GM12878 (cell line): ENCODE results near the gene PUS3. TPM values are rescaled to one million over a fixed set of nuclear protein-coding genes. Genes with fewer than 3 reads are reported as not detected.

Experiments
- polyA plus RNA-seq, 11 experiments: library from polyadenylated mRNA; depleted of rRNA in 4 of 11; unstranded in 6 of 11; stranded (reverse) in 5 of 11; fragments of >200 nt; fragmentation: Nextera tagmentation in 4 of 11; fragmentation: Illumina TruSeq in 1 of 11; extraction: Ambion mirVana in 4 of 11; extraction: Trizol in 1 of 11; gene quantifications; 1 replicate in 1 of 11; 2 replicates in 10 of 11; pipeline versions ENCODE4 v1.2.1 to v1.2.3, GENCODE V29; 2011 to 2016; ENCODE audit warnings: inconsistent platforms in 2 of 11, missing spikeins in 2 of 11, low read depth in 1 of 11
- total RNA-seq, 4 experiments: library from RNA; depleted of rRNA in 3 of 4; stranded (reverse); fragments of >200 nt in 3 of 4; fragmentation: Illumina TruSeq in 1 of 4; extraction: Trizol in 1 of 4; gene quantifications; 2 replicates each; pipeline versions ENCODE4 v1.2.1 to v1.2.3, GENCODE V29; 2013 to 2021

Gene PUS3
- total and polyA plus RNA-seq, 10 of the 15 experiments (the other 5 are each of a cell fraction or from before 2014, with no cell fraction given), result 10.9 to 22.4 (median 14.3) TPM

Other genes with a start within 250 kb of the PUS3 start
Only the 7 nearest of the 9 such genes appear.
- gene PATE1, start 156.9 kb downstream of the PUS3 start, total RNA-seq (2014; rRNA removed), result not detected in 2 replicates
- gene PATE1, start 156.9 kb downstream of the PUS3 start, total RNA-seq (2014; rRNA removed; fragmentation: Illumina TruSeq; extraction: Trizol), result not detected in 2 replicates
- gene PATE1, start 156.9 kb downstream of the PUS3 start, total RNA-seq (2021), result not detected in 2 replicates
- gene PATE1, start 156.9 kb downstream of the PUS3 start, polyA plus RNA-seq (2011; rRNA removed), result not detected in 2 replicates
- gene PATE1, start 156.9 kb downstream of the PUS3 start, polyA plus RNA-seq (2014; fragmentation: Illumina TruSeq; extraction: Trizol), result not detected in 2 replicates
- not detected for gene PATE1, start 156.9 kb downstream of the PUS3 start, polyA plus RNA-seq (2014; fragmentation: Nextera tagmentation; extraction: Ambion mirVana)
- not detected in 2 replicates for gene PATE1, start 156.9 kb downstream of the PUS3 start, polyA plus RNA-seq (2014; rRNA removed)
- not detected for gene PATE1, start 156.9 kb downstream of the PUS3 start, polyA plus RNA-seq (2016; fragmentation: Nextera tagmentation; extraction: Ambion mirVana)
- gene PATE2, start 124.4 kb downstream of the PUS3 start, total RNA-seq (2014; rRNA removed), result not detected in 2 replicates
- 0.09 TPM in 1 of 2 replicates, not detected in the other for gene PATE2, start 124.4 kb downstream of the PUS3 start, total RNA-seq (2014; rRNA removed; fragmentation: Illumina TruSeq; extraction: Trizol)
- gene PATE2, start 124.4 kb downstream of the PUS3 start, total RNA-seq (2021), result not detected in 2 replicates
- 0.04 TPM in 1 of 2 replicates, not detected in the other for gene PATE2, start 124.4 kb downstream of the PUS3 start, polyA plus RNA-seq (2011; rRNA removed)
- gene PATE2, start 124.4 kb downstream of the PUS3 start, polyA plus RNA-seq (2014; fragmentation: Illumina TruSeq; extraction: Trizol), result 0.09 TPM in 1 of 2 replicates, not detected in the other
- gene PATE2, start 124.4 kb downstream of the PUS3 start, polyA plus RNA-seq (2014; fragmentation: Nextera tagmentation; extraction: Ambion mirVana), result not detected
- not detected in 2 replicates for gene PATE2, start 124.4 kb downstream of the PUS3 start, polyA plus RNA-seq (2014; rRNA removed)
- gene PATE2, start 124.4 kb downstream of the PUS3 start, polyA plus RNA-seq (2016; fragmentation: Nextera tagmentation; extraction: Ambion mirVana), result not detected
- gene PATE3, start 115.1 kb downstream of the PUS3 start, total RNA-seq (2014; rRNA removed), result not detected in 2 replicates
- gene PATE3, start 115.1 kb downstream of the PUS3 start, total RNA-seq (2014; rRNA removed; fragmentation: Illumina TruSeq; extraction: Trizol), result not detected in 2 replicates
- not detected in 2 replicates for gene PATE3, start 115.1 kb downstream of the PUS3 start, total RNA-seq (2021)
- gene PATE3, start 115.1 kb downstream of the PUS3 start, polyA plus RNA-seq (2011; rRNA removed), result not detected in 2 replicates
- not detected in 2 replicates for gene PATE3, start 115.1 kb downstream of the PUS3 start, polyA plus RNA-seq (2014; fragmentation: Illumina TruSeq; extraction: Trizol)
- gene PATE3, start 115.1 kb downstream of the PUS3 start, polyA plus RNA-seq (2014; fragmentation: Nextera tagmentation; extraction: Ambion mirVana), result not detected
- gene PATE3, start 115.1 kb downstream of the PUS3 start, polyA plus RNA-seq (2014; rRNA removed), result not detected in 2 replicates
- gene PATE3, start 115.1 kb downstream of the PUS3 start, polyA plus RNA-seq (2016; fragmentation: Nextera tagmentation; extraction: Ambion mirVana), result not detected
- not detected in 2 replicates for gene PATE4, start 69.9 kb downstream of the PUS3 start, total RNA-seq (2014; rRNA removed)
- gene PATE4, start 69.9 kb downstream of the PUS3 start, total RNA-seq (2014; rRNA removed; fragmentation: Illumina TruSeq; extraction: Trizol), result not detected in 2 replicates
- not detected in 2 replicates for gene PATE4, start 69.9 kb downstream of the PUS3 start, total RNA-seq (2021)
- gene PATE4, start 69.9 kb downstream of the PUS3 start, polyA plus RNA-seq (2011; rRNA removed), result not detected in 2 replicates
- not detected in 2 replicates for gene PATE4, start 69.9 kb downstream of the PUS3 start, polyA plus RNA-seq (2014; fragmentation: Illumina TruSeq; extraction: Trizol)
- not detected for gene PATE4, start 69.9 kb downstream of the PUS3 start, polyA plus RNA-seq (2014; fragmentation: Nextera tagmentation; extraction: Ambion mirVana)
- not detected in 2 replicates for gene PATE4, start 69.9 kb downstream of the PUS3 start, polyA plus RNA-seq (2014; rRNA removed)
- gene PATE4, start 69.9 kb downstream of the PUS3 start, polyA plus RNA-seq (2016; fragmentation: Nextera tagmentation; extraction: Ambion mirVana), result under 1 TPM in 1 of 2 experiments, not detected in 1; 0.17 TPM
- gene HYLS1, start 15.5 kb downstream of the PUS3 start, total RNA-seq (2014; rRNA removed), result 11.9 and 13.5 TPM in 2 replicates
- gene HYLS1, start 15.5 kb downstream of the PUS3 start, total RNA-seq (2014; rRNA removed; fragmentation: Illumina TruSeq; extraction: Trizol), result 17.6 and 18.6 TPM in 2 replicates
- gene HYLS1, start 15.5 kb downstream of the PUS3 start, total RNA-seq (2021), result 11.7 and 11.9 TPM in 2 replicates
- 14.8 and 21.1 TPM in 2 replicates for gene HYLS1, start 15.5 kb downstream of the PUS3 start, polyA plus RNA-seq (2011; rRNA removed)
- 18.8 and 20.4 TPM in 2 replicates for gene HYLS1, start 15.5 kb downstream of the PUS3 start, polyA plus RNA-seq (2014; fragmentation: Illumina TruSeq; extraction: Trizol)
- gene HYLS1, start 15.5 kb downstream of the PUS3 start, polyA plus RNA-seq (2014; fragmentation: Nextera tagmentation; extraction: Ambion mirVana), result 10 to 100 TPM; 16.7 to 35.1 TPM
- 11.2 and 13.3 TPM in 2 replicates for gene HYLS1, start 15.5 kb downstream of the PUS3 start, polyA plus RNA-seq (2014; rRNA removed)
- gene HYLS1, start 15.5 kb downstream of the PUS3 start, polyA plus RNA-seq (2016; fragmentation: Nextera tagmentation; extraction: Ambion mirVana), result 10 to 100 TPM; 18.7 to 21.7 TPM
- gene DDX25, start 1.3 kb upstream of the PUS3 start, total RNA-seq (2014; rRNA removed), result not detected in 2 replicates
- gene DDX25, start 1.3 kb upstream of the PUS3 start, total RNA-seq (2014; rRNA removed; fragmentation: Illumina TruSeq; extraction: Trizol), result not detected in 2 replicates
- gene DDX25, start 1.3 kb upstream of the PUS3 start, total RNA-seq (2021), result not detected in 2 replicates
- 0.05 TPM in 1 of 2 replicates, not detected in the other for gene DDX25, start 1.3 kb upstream of the PUS3 start, polyA plus RNA-seq (2011; rRNA removed)
- 0.13 TPM in 1 of 2 replicates, not detected in the other for gene DDX25, start 1.3 kb upstream of the PUS3 start, polyA plus RNA-seq (2014; fragmentation: Illumina TruSeq; extraction: Trizol)
- not detected for gene DDX25, start 1.3 kb upstream of the PUS3 start, polyA plus RNA-seq (2014; fragmentation: Nextera tagmentation; extraction: Ambion mirVana)
- gene DDX25, start 1.3 kb upstream of the PUS3 start, polyA plus RNA-seq (2014; rRNA removed), result not detected in 2 replicates
- not detected for gene DDX25, start 1.3 kb upstream of the PUS3 start, polyA plus RNA-seq (2016; fragmentation: Nextera tagmentation; extraction: Ambion mirVana)
- gene VSIG10L2, start 42.8 kb upstream of the PUS3 start, total RNA-seq (2014; rRNA removed), result not detected in 2 replicates
- not detected in 2 replicates for gene VSIG10L2, start 42.8 kb upstream of the PUS3 start, total RNA-seq (2014; rRNA removed; fragmentation: Illumina TruSeq; extraction: Trizol)
- gene VSIG10L2, start 42.8 kb upstream of the PUS3 start, total RNA-seq (2021), result not detected in 2 replicates
- gene VSIG10L2, start 42.8 kb upstream of the PUS3 start, polyA plus RNA-seq (2011; rRNA removed), result not detected in 2 replicates
- gene VSIG10L2, start 42.8 kb upstream of the PUS3 start, polyA plus RNA-seq (2014; fragmentation: Illumina TruSeq; extraction: Trizol), result not detected in 2 replicates
- gene VSIG10L2, start 42.8 kb upstream of the PUS3 start, polyA plus RNA-seq (2014; fragmentation: Nextera tagmentation; extraction: Ambion mirVana), result under 1 TPM in 1 of 2 experiments, not detected in 1; 0.02 TPM
- gene VSIG10L2, start 42.8 kb upstream of the PUS3 start, polyA plus RNA-seq (2014; rRNA removed), result not detected in 2 replicates
- not detected for gene VSIG10L2, start 42.8 kb upstream of the PUS3 start, polyA plus RNA-seq (2016; fragmentation: Nextera tagmentation; extraction: Ambion mirVana)